H1 (cell line): Measurements from ENCODE around the gene KRT32. TPM values are rescaled to one million over a fixed set of nuclear protein-coding genes. Genes with fewer than 3 reads are reported as not detected.

Source experiments
- CTCF ChIA-PET: fragments of 300-600 bp; sonication (Branson Sonifier 250); formaldehyde crosslinking; loops from one replicate; lab custom pipeline; 2021; ENCODE audit not compliant: partially characterized antibody; lab: Charles Lee
- POLR2A ChIA-PET: fragments of 300-600 bp; sonication (Branson Sonifier 250); formaldehyde crosslinking; loops from one replicate; lab custom pipeline; 2021; ENCODE audit warnings: inconsistent platforms; ENCODE audit not compliant: partially characterized antibody; lab: Charles Lee
- DNase-seq, 2 experiments: peaks; one replicate each; pipeline versions ENCODE4 v3.0.0 to v3.0.0-alpha.2; 2010 to 2022; ENCODE audit warnings: low spot score in 2 of 2, low read depth in 1 of 2, mixed read lengths in 1 of 2
- FAIRE-seq: peaks from 2 replicates; lab custom pipeline; 2011; peaks lifted over from hg19 to GRCh38; lab: Jason Lieb, UNC
- H2AFZ ChIP-seq: 2 replicates; pipeline ENCODE4 v1.8.1; 2012; ENCODE audit warnings: low read length, inconsistent platforms
- H2AK5ac ChIP-seq: 2 replicates; pipeline ENCODE4 v1.6.1; 2013; ENCODE audit warnings: low read depth, low read length
- H2BK120ac ChIP-seq: replicated peaks from 2 replicates; pipeline ENCODE3; 2013; ENCODE audit warnings: low read depth, low read length, inconsistent platforms
- H2BK12ac ChIP-seq: 2 replicates; pipeline ENCODE4 v1.6.1; 2013; ENCODE audit warnings: low read depth, low read length
- H2BK15ac ChIP-seq: 2 replicates; pipeline ENCODE4 v1.6.1; 2013; ENCODE audit warnings: low read length
- H2BK20ac ChIP-seq: 2 replicates; pipeline ENCODE4 v1.6.1; 2013; ENCODE audit warnings: low read length
- H2BK5ac ChIP-seq: 2 replicates; pipeline ENCODE4 v1.6.1; 2013; ENCODE audit warnings: low read depth, low read length
- H3K14ac ChIP-seq: 2 replicates; pipeline ENCODE4 v1.6.1; 2013; ENCODE audit warnings: inconsistent platforms; ENCODE audit not compliant: insufficient read length
- H3K18ac ChIP-seq: 2 replicates; pipeline ENCODE4 v1.6.1; 2013; ENCODE audit warnings: low read length; ENCODE audit errors: extremely low read depth
- H3K23ac ChIP-seq: 2 replicates; pipeline ENCODE4 v1.6.1; 2013; ENCODE audit warnings: inconsistent platforms; ENCODE audit not compliant: insufficient read length
- H3K23me2 ChIP-seq: 2 replicates; pipeline ENCODE4 v1.6.1; 2013; ENCODE audit warnings: low read depth, low read length
- H3K27ac ChIP-seq: 2 replicates; pipeline ENCODE4 v1.6.1; 2011; ENCODE audit warnings: low read depth, low read length, inconsistent platforms
- H3K27me3 ChIP-seq, 4 experiments: replicated peaks in 1 of 4; 1 replicate in 1 of 4; 2 replicates in 3 of 4; pipeline versions ENCODE4 v1.6.1 to v1.8.1; 2011 to 2013; ENCODE audit warnings: low read length in 3 of 4, mild to moderate bottlenecking in 3 of 4, inconsistent platforms in 2 of 4, mixed read lengths in 2 of 4, moderate library complexity in 1 of 4; ENCODE audit not compliant: control insufficient read depth in 3 of 4, insufficient read depth in 3 of 4; ENCODE audit errors: extremely low read depth in 1 of 4
- H3K36me3 ChIP-seq, 4 experiments: 2 replicates each; pipeline versions ENCODE4 v1.6.1 to v1.8.1; 2011 to 2013; ENCODE audit warnings: mild to moderate bottlenecking in 4 of 4, low read length in 3 of 4, moderate library complexity in 2 of 4, control low read depth in 1 of 4, inconsistent platforms in 1 of 4; ENCODE audit not compliant: insufficient read depth in 4 of 4, control insufficient read depth in 2 of 4
- H3K4ac ChIP-seq: replicated peaks from 2 replicates; pipeline ENCODE3; 2013; ENCODE audit warnings: low read length, low read depth, mixed read lengths, inconsistent platforms; ENCODE audit not compliant: insufficient read length
- H3K4me1 ChIP-seq, 4 experiments: replicated peaks in 1 of 4; 1 replicate in 1 of 4; 2 replicates in 3 of 4; pipeline versions ENCODE4 v1.6.1 to v1.8.1; 2011 to 2013; ENCODE audit warnings: low read length in 3 of 4, inconsistent platforms in 2 of 4, mixed read lengths in 1 of 4; ENCODE audit not compliant: insufficient read depth in 4 of 4, control insufficient read depth in 3 of 4
- H3K4me2 ChIP-seq, 2 experiments: 2 replicates each; pipeline versions ENCODE4 v1.6.1 to v1.8.1; 2011 to 2013; ENCODE audit warnings: low read depth in 2 of 2, low read length in 2 of 2, control low read depth in 1 of 2, inconsistent platforms in 1 of 2, mild to moderate bottlenecking in 1 of 2; ENCODE audit not compliant: insufficient read depth in 1 of 2
- H3K4me3 ChIP-seq, 4 experiments: fragments of 200-600, 300-600 bp in 1 of 4; sonication (generic), shearing (Covaris generic), sonication (Bioruptor Twin) in 1 of 4; 2 replicates each; pipeline versions ENCODE4 v1.5.1 to v1.8.1; 2011 to 2016; ENCODE audit warnings: low read length in 4 of 4, low read depth in 3 of 4, control low read depth in 2 of 4, inconsistent platforms in 2 of 4, mild to moderate bottlenecking in 2 of 4, mixed read lengths in 1 of 4, moderate library complexity in 1 of 4; ENCODE audit not compliant: insufficient read depth in 2 of 4; ENCODE audit errors: extremely low read depth in 1 of 4
- H3K56ac ChIP-seq: replicated peaks from 2 replicates; pipeline ENCODE3; 2013; ENCODE audit warnings: low read depth, mild to moderate bottlenecking, mixed read lengths, low read length, inconsistent platforms; ENCODE audit not compliant: insufficient read length
- H3K79me1 ChIP-seq: 2 replicates; pipeline ENCODE4 v1.6.1; 2013; ENCODE audit warnings: low read depth, low read length, control low read depth
- H3K79me2 ChIP-seq, 2 experiments: 2 replicates each; pipeline versions ENCODE4 v1.6.1 to v1.8.1; 2012 to 2013; ENCODE audit warnings: low read length in 2 of 2, mild to moderate bottlenecking in 2 of 2, inconsistent platforms in 1 of 2; ENCODE audit not compliant: insufficient read depth in 2 of 2, control insufficient read depth in 1 of 2
- H3K9ac ChIP-seq, 4 experiments: replicated peaks in 1 of 4; 1 replicate in 1 of 4; 2 replicates in 3 of 4; pipeline versions ENCODE4 v1.6.1 to v1.8.1; 2011 to 2013; ENCODE audit warnings: low read depth in 3 of 4, low read length in 3 of 4, control low read depth in 2 of 4, mild to moderate bottlenecking in 2 of 4, moderate library complexity in 2 of 4, inconsistent platforms in 1 of 4; ENCODE audit errors: extremely low read depth in 1 of 4
- H3K9me3 ChIP-seq, 2 experiments: 2 replicates each; pipeline versions ENCODE4 v1.6.1 to v1.8.1; 2012 to 2013; ENCODE audit warnings: mild to moderate bottlenecking in 2 of 2, moderate library complexity in 2 of 2, control low read depth in 1 of 2, inconsistent platforms in 1 of 2, low read depth in 1 of 2, low read length in 1 of 2, mixed read lengths in 1 of 2; ENCODE audit not compliant: insufficient read depth in 2 of 2
- H4K20me1 ChIP-seq, 2 experiments: replicated peaks in 1 of 2; 2 replicates each; pipeline versions ENCODE3 to v1.8.1; 2011 to 2013; ENCODE audit warnings: inconsistent platforms in 2 of 2, low read length in 2 of 2, mild to moderate bottlenecking in 1 of 2; ENCODE audit not compliant: insufficient read depth in 2 of 2, control insufficient read depth in 1 of 2
- H4K5ac ChIP-seq: 2 replicates; pipeline ENCODE4 v1.6.1; 2013; ENCODE audit warnings: low read length, low read depth, mixed read lengths, inconsistent platforms; ENCODE audit not compliant: insufficient read length
- H4K8ac ChIP-seq: 2 replicates; pipeline ENCODE4 v1.8.0; 2013; ENCODE audit warnings: mild to moderate bottlenecking, moderate library complexity, low read length, inconsistent platforms; ENCODE audit not compliant: insufficient read depth; ENCODE audit errors: extremely low read depth
- H4K91ac ChIP-seq: replicated peaks from 2 replicates; pipeline ENCODE3; 2013; ENCODE audit warnings: low read length, mixed read lengths, inconsistent platforms; ENCODE audit not compliant: insufficient read length
- CREB1 ChIP-seq: IDR thresholded peaks from 2 replicates; pipeline ENCODE4 v1.6.1; 2012; ENCODE audit warnings: inconsistent platforms
- MAFK ChIP-seq: IDR thresholded peaks from 2 replicates; pipeline ENCODE4 v1.6.1; 2012; ENCODE audit warnings: low read depth, mild to moderate bottlenecking, improper control_type of control experiment, low read length
- RBBP5 ChIP-seq: IDR thresholded peaks from 2 replicates; pipeline ENCODE4 v1.7.1; 2012; ENCODE audit warnings: low read depth, mild to moderate bottlenecking, inconsistent platforms, low read length, moderate library complexity, borderline replicate concordance
- SIN3A ChIP-seq, 2 experiments: IDR thresholded peaks in 1 of 2; conservative IDR thresholded peaks in 1 of 2; 2 replicates each; pipeline ENCODE4 v1.6.1; 2011 to 2012; ENCODE audit warnings: low read length in 2 of 2, improper control_type of control experiment in 1 of 2, low read depth in 1 of 2, mild to moderate bottlenecking in 1 of 2
- SP2 ChIP-seq: IDR thresholded peaks from 2 replicates; pipeline ENCODE4 v1.6.1; 2012; ENCODE audit warnings: mild to moderate bottlenecking, low read length, inconsistent platforms
- TEAD4 ChIP-seq: IDR thresholded peaks from 2 replicates; pipeline ENCODE4 v1.6.1; 2012; ENCODE audit warnings: low read depth, low read length, inconsistent platforms, mixed read lengths
- YY1 ChIP-seq: IDR thresholded peaks from 2 replicates; pipeline ENCODE4 v1.6.1; 2011; ENCODE audit warnings: low read depth, mild to moderate bottlenecking, low read length
- WGBS, 2 experiments: shearing (Covaris generic) in 1 of 2; methylation state at CpG; one replicate each; pipeline versions ENCODE4 v1.1.6 to v1.1.7; 2013 to 2015; ENCODE audit warnings: low lambda C conversion rate in 2 of 2, mixed read lengths in 2 of 2, inconsistent platforms in 1 of 2, low coverage in 1 of 2, missing lambda C conversion rate in 1 of 2; ENCODE audit not compliant: insufficient replicate concordance in 2 of 2, insufficient coverage in 1 of 2, insufficient read length in 1 of 2; ENCODE audit errors: extremely low coverage in 1 of 2, missing lambda C conversion rate in 1 of 2; 5-methylcytosine and 5-hydroxymethylcytosine counted together
- polyA plus RNA-seq, 7 experiments: library from polyadenylated mRNA; depleted of rRNA in 3 of 7; stranded (reverse) in 5 of 7; unstranded in 2 of 7; fragments of >200 nt in 5 of 7; fragments of 200-250 nt in 2 of 7; gene quantifications; 1 replicate in 5 of 7; 2 replicates in 1 of 7; 4 replicates in 1 of 7; pipeline versions ENCODE4 v1.2.1 to v1.2.3, GENCODE V29; 2011 to 2013; ENCODE audit warnings: missing spikeins in 2 of 7, mixed read lengths in 2 of 7
- total RNA-seq: library from RNA; stranded (reverse); fragmentation: NEBNext Ultra II Directional; extraction: Animal tissue kit (Norgen Biotek cat#: 25700); gene quantifications from 2 replicates; pipeline ENCODE4 v1.2.1, GENCODE V29; 2021
- TF ChIP-seq, protein P1 (sequence below), 3 experiments: IDR thresholded peaks; 1 replicate in 2 of 3; 2 replicates in 1 of 3; pipeline versions ENCODE4 v1.5.1 to v1.6.1; 2011; ENCODE audit warnings: low read length in 3 of 3, mild to moderate bottlenecking in 3 of 3, inconsistent platforms in 2 of 3, low read depth in 1 of 3, moderate library complexity in 1 of 3; ENCODE audit not compliant: insufficient read depth in 1 of 3; ENCODE audit errors: control extremely low read depth in 1 of 3

Gene KRT32
- total and polyA plus RNA-seq, 2 of the 8 experiments (the other 6 are each of a cell fraction or from before 2014, with no cell fraction given), result not detected

DNA sequence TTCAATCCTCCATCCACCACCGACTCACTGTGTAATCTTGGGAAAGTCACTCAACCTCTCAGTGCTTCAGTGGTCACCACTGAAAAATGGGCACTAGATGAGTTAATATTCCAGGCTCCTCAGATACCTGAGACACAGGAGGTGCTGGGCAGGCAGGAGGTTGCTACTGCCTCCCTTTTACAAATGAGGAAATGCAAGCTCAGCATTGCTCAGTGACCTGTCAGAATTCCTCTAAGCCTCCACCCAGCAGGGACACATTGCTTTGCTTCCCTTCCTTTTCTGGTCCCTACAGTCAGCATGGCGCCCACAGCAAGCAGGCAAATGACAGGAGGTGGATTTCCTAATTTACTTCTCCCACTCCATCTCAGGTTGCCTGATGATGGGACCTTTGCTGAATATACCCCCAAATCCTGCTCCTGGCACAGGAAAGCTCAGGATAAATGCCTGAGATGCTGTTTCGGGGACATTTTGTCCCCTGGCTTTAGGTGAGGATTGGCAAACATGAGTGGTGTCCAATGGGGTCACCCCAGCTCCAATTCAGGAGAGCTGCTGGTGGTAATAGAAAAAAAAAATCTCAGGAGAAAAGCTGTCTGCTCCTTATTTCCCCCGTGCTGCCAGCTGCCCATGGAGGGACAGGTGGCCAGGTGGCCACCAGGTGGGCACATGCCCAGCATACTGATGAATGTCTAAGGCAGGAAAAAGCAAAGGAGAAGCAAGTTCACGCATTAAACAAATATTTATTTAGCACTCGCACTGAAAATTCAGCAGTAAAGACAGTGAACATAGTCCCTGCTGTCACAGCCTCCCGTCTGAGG lies 43.3 kb upstream of the KRT32 start:
- Histone ChIP-seq H3K36me3 (no peaks in the 10 kb centered on the region), H3K4ac (no peak overlapping the region), H3K9me3 (no peaks in the 10 kb centered on the region), H4K5ac (no peak overlapping the region), H3K4me1 (peaks cover 0 to 5% (median 3%) of the 10 kb centered on the region in 4 experiments; a peak in 5 of 7 replicates), H4K91ac (no peak overlapping the region), H3K14ac (no peak overlapping the region), H4K20me1 (no peaks in the 10 kb centered on the region), H2AFZ (no peak overlapping the region), H3K18ac (no peak overlapping the region), H3K9ac (no peak overlapping the region), H3K4me3 (no peak overlapping the region), H3K79me2 (no peaks in the 10 kb centered on the region), H2BK120ac (no peak overlapping the region), H2BK12ac (no peak overlapping the region), H3K27me3 (no peaks in the 10 kb centered on the region; a peak in 1 of 7 replicates), H3K4me2 (no peak overlapping the region), H2AK5ac (no peak overlapping the region), H3K23me2 (no peaks in the 10 kb centered on the region; the same call in 1 of the 2 replicates), H2BK15ac (no peak overlapping the region), H3K56ac (no peak overlapping the region), H2BK5ac (no peak overlapping the region)
- ChIA-PET CTCF (interaction anchor here (0.8 to 33.9 kb wide), 5 partner anchors 11 to 153 kb away, joined by 3 to 427 read pairs (median 3); partner anchors contain the start of gene KRT19), POLR2A (interaction anchor here (0.7 to 2.5 kb wide), 3 partner anchors 15 to 18 kb away, joined by 3 to 8 read pairs (median 4); no protein-coding TSS in a partner anchor)
- 81% methylated on average over 7 of the region's 7 CpGs; no CpG with 5 or more reads in 1 of the 2 experiments for WGBS, 2 experiments
- no peak for DNase-seq
- no peak for FAIRE-seq
- no peak for TF ChIP-seq RBBP5
- TF ChIP-seq SP2, result no peak
- TF ChIP-seq SIN3A (conservative IDR thresholded peaks at IDR 0.05 in 1 of 2, IDR thresholded peaks at IDR 0.05 in 1 of 2; ENCODE audit: low read depth in 1 of 2, low read length in 2 of 2), result peak; percentile 34 to 66; a peak in 1 of 4 replicates
- TF ChIP-seq TEAD4, result 0 out of 2 replicates have a peak, but pooled peaks have one; percentile 22
- TF ChIP-seq YY1, result 0 out of 2 replicates have a peak, but pooled peaks have one; percentile 35
- TF ChIP-seq, protein P1, sequence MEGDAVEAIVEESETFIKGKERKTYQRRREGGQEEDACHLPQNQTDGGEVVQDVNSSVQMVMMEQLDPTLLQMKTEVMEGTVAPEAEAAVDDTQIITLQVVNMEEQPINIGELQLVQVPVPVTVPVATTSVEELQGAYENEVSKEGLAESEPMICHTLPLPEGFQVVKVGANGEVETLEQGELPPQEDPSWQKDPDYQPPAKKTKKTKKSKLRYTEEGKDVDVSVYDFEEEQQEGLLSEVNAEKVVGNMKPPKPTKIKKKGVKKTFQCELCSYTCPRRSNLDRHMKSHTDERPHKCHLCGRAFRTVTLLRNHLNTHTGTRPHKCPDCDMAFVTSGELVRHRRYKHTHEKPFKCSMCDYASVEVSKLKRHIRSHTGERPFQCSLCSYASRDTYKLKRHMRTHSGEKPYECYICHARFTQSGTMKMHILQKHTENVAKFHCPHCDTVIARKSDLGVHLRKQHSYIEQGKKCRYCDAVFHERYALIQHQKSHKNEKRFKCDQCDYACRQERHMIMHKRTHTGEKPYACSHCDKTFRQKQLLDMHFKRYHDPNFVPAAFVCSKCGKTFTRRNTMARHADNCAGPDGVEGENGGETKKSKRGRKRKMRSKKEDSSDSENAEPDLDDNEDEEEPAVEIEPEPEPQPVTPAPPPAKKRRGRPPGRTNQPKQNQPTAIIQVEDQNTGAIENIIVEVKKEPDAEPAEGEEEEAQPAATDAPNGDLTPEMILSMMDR (IDR thresholded peaks at IDR 0.05; ENCODE audit: control extremely low read depth in 1 of 3, insufficient read depth in 1 of 3, low read depth in 1 of 3, low read length in 3 of 3), result peak in 1 of 3 experiments; percentile 17; a peak in 1 of 4 replicates
- TF ChIP-seq MAFK, result peak; percentile 95
- TF ChIP-seq CREB1, result no peak
- TF ChIP-seq, all 59 proteins: peak for 5
- Histone ChIP-seq H4K8ac (no peak overlapping the region), H3K79me1 (no peaks in the 10 kb centered on the region), H3K27ac (no peak overlapping the region), H3K23ac (no peak overlapping the region), H2BK20ac (no peak overlapping the region)
